Measurements from ENCODE around the gene PIGX. TPM values are rescaled to one million over a fixed set of nuclear protein-coding genes. Genes with fewer than 3 reads are reported as not detected.
"Not testable (repeated sequence)": the region's sequence is repeated elsewhere in the genome, so short reads cannot be mapped to it uniquely, and the experiment has no call there.

The PIGX gene
- total RNA-seq, 2 experiments from 2014 or later, result 43.5 to 47.8 TPM

GRCh38 chr3:196695849-196696226, 16.3 kb upstream of the PIGX start:
- POLR2A ChIA-PET, result interaction anchor here (0.6 kb wide), 1 partner anchor 16 kb away, joined by 7 read pairs; the partner anchor contains the start of genes CEP19 and PIGX
- CTCF ChIA-PET, result interaction anchor here (0.6 to 2.5 kb wide), 2 partner anchors 10 to 212 kb away, joined by 3 to 11 read pairs; no protein-coding TSS in a partner anchor

GRCh38 chr3:196697270-196697669, 14.9 kb upstream of the PIGX start:
- POLR2A ChIA-PET, result no interaction called here
- CTCF ChIA-PET, result interaction anchor here (0.9 to 2.5 kb wide), 2 partner anchors 12 to 88 kb away, joined by 4 to 11 read pairs; no protein-coding TSS in a partner anchor

- ChIA-PET POLR2A (no interaction called here), CTCF (no interaction called here)
Observed at GRCh38 chr3:196699749-196700148, 12.4 kb upstream of the PIGX start.

- ChIA-PET CTCF (no interaction called here), POLR2A (no interaction called here)
Observed at GRCh38 chr3:196700801-196701200, 11.4 kb upstream of the PIGX start.

- CTCF ChIA-PET, result interaction anchor here (0.6 kb wide), 1 partner anchor 289 kb away, joined by 4 read pairs; no protein-coding TSS in a partner anchor
- POLR2A ChIA-PET, result no interaction called here
Observed at GRCh38 chr3:196706327-196706726, 5.8 kb upstream of the PIGX start.

- CTCF ChIA-PET, result no interaction called here
Observed at GRCh38 chr3:196706731-196707130, 5.4 kb upstream of the PIGX start.

GRCh38 chr3:196707566-196707965, 4.6 kb upstream of the PIGX start:
- ChIA-PET POLR2A (no interaction called here), CTCF (no interaction called here)

More at GRCh38 chr3:196706731-196707130, 5.4 kb upstream of the PIGX start:
- POLR2A ChIA-PET, result no interaction called here

- ChIA-PET CTCF (no interaction called here), POLR2A (no interaction called here)
Observed at GRCh38 chr3:196708467-196708866, 3.7 kb upstream of the PIGX start.

- ChIA-PET POLR2A (interaction anchor here (0.6 to 1.7 kb wide), 2 partner anchors 17 to 27 kb away, joined by 7 to 23 read pairs; partner anchors contain the start of gene PAK2), CTCF (interaction anchor here (1.1 to 1.2 kb wide), 3 partner anchors 27 to 1239 kb away, joined by 3 to 5 read pairs (median 3); partner anchors contain the start of gene PAK2)
Observed at GRCh38 chr3:196712514-196713413, 587 bp downstream of the PIGX start.

GRCh38 chr3:196717162-196717561, 5.0 kb downstream of the PIGX start:
- POLR2A ChIA-PET, CTCF ChIA-PET: not testable (repeated sequence)

- CTCF ChIA-PET, result no interaction called here
- POLR2A ChIA-PET, result no interaction called here
Observed at GRCh38 chr3:196721097-196721496, 8.9 kb downstream of the PIGX start.

- POLR2A ChIA-PET, result no interaction called here
- CTCF ChIA-PET, result interaction anchor here (0.7 kb wide), 1 partner anchor 21 kb away, joined by 3 read pairs; no protein-coding TSS in a partner anchor
Observed at GRCh38 chr3:196726788-196727675, 14.9 kb downstream of the PIGX start.

GRCh38 chr3:196735751-196736150, 23.6 kb downstream of the PIGX start:
- ChIA-PET POLR2A (no interaction called here), CTCF (no interaction called here)

GRCh38 chr3:196736670-196737374, 24.6 kb downstream of the PIGX start:
- POLR2A ChIA-PET, result no interaction called here

GRCh38 chr3:196737655-196738054, 25.5 kb downstream of the PIGX start:
- POLR2A ChIA-PET, result no interaction called here
- CTCF ChIA-PET, result no interaction called here

More at GRCh38 chr3:196736670-196737374, 24.6 kb downstream of the PIGX start:
- CTCF ChIA-PET, result no interaction called here

GRCh38 chr3:196739671-196740480, 27.7 kb downstream of the PIGX start, which contains the start of gene PAK2:
Gene PAK2 (plus strand): TSS chr3:196739857. CDS start chr3:196782647, 42,790 bp downstream.
- ChIA-PET POLR2A (interaction anchor here (0.7 to 2.6 kb wide), 6 partner anchors 14 to 230 kb away, joined by 3 to 23 read pairs (median 5); partner anchors contain the start of genes CEP19, FBXO45, PIGX and SENP5), CTCF (interaction anchor here (1.0 to 1.9 kb wide), 7 partner anchors 23 to 202 kb away, joined by 3 to 7 read pairs (median 4); partner anchors contain the start of genes CEP19, NCBP2 and PIGX)

- POLR2A ChIA-PET, result interaction anchor here (0.6 to 2.6 kb wide), 6 partner anchors 13 to 229 kb away, joined by 3 to 23 read pairs (median 4); partner anchors contain the start of genes CEP19, FBXO45, PIGX and WDR53
Observed at GRCh38 chr3:196740481-196741248, 28.5 kb downstream of the PIGX start.

More at GRCh38 chr3:196740481-196741248, 28.5 kb downstream of the PIGX start:
- CTCF ChIA-PET, result interaction anchor here (1.0 to 1.9 kb wide), 6 partner anchors 22 to 201 kb away, joined by 3 to 7 read pairs (median 4); partner anchors contain the start of genes CEP19, NCBP2 and PIGX

Data from activated CD8-positive, alpha-beta memory T cell treated with anti-CD3 and anti-CD28 coated beads for 36 hours (primary cell).